ENCODE data around the gene HIKESHI.

The HIKESHI gene

GRCh38 chr11:86369668-86370067, 67.6 kb downstream of the HIKESHI start:
- TF ChIP-seq CTCF (conservative IDR thresholded peaks at IDR 0.05; ENCODE audit: low read length) = no peak
- DNase-seq (ENCODE audit: low read depth) = no peak
- no peak overlapping the region for H3K4me3 ChIP-seq (ENCODE audit: low read length)

GRCh38 chr11:86370171-86370570, 68.1 kb downstream of the HIKESHI start:
- DNase-seq (ENCODE audit: low read depth) = no peak
- TF ChIP-seq CTCF (conservative IDR thresholded peaks at IDR 0.05; ENCODE audit: low read length) = no peak
- H3K4me3 ChIP-seq (ENCODE audit: low read length) = no peak overlapping the region

GRCh38 chr11:86370922-86371594, 69.0 kb downstream of the HIKESHI start:
- no peak overlapping the region for H3K4me3 ChIP-seq (ENCODE audit: low read length)
- TF ChIP-seq CTCF (conservative IDR thresholded peaks at IDR 0.05; ENCODE audit: low read length) = no peak
- DNase-seq (ENCODE audit: low read depth) = peak; percentile 64

GRCh38 chr11:86372041-86372440, 70.0 kb downstream of the HIKESHI start:
- H3K4me3 ChIP-seq (ENCODE audit: low read length) = no peak overlapping the region
- no peak for TF ChIP-seq CTCF (conservative IDR thresholded peaks at IDR 0.05; ENCODE audit: low read length)
- DNase-seq (ENCODE audit: low read depth) = no peak

GRCh38 chr11:86372586-86372985, 70.5 kb downstream of the HIKESHI start:
- no peak for DNase-seq (ENCODE audit: low read depth)
- TF ChIP-seq CTCF (conservative IDR thresholded peaks at IDR 0.05; ENCODE audit: low read length) = no peak
- no peak overlapping the region for H3K4me3 ChIP-seq (ENCODE audit: low read length)

GRCh38 chr11:86374069-86374468, 72.0 kb downstream of the HIKESHI start:
- no peak for DNase-seq (ENCODE audit: low read depth)
- TF ChIP-seq CTCF (conservative IDR thresholded peaks at IDR 0.05; ENCODE audit: low read length) = no peak
- no peak overlapping the region for H3K4me3 ChIP-seq (ENCODE audit: low read length)

GRCh38 chr11:86374586-86374985, 72.5 kb downstream of the HIKESHI start, which contains the start of gene CCDC81:
TSS of gene CCDC81 (plus strand) at chr11:86374887. CDS start at chr11:86375164, 277 bp downstream.
- no peak for DNase-seq (ENCODE audit: low read depth)
- no peak for TF ChIP-seq CTCF (conservative IDR thresholded peaks at IDR 0.05; ENCODE audit: low read length)
- peak within 1 kb of the TSS; percentile 43 for H3K4me3 ChIP-seq (ENCODE audit: low read length)
